ENCODE measurements around the gene RABGGTA.

DNA sequence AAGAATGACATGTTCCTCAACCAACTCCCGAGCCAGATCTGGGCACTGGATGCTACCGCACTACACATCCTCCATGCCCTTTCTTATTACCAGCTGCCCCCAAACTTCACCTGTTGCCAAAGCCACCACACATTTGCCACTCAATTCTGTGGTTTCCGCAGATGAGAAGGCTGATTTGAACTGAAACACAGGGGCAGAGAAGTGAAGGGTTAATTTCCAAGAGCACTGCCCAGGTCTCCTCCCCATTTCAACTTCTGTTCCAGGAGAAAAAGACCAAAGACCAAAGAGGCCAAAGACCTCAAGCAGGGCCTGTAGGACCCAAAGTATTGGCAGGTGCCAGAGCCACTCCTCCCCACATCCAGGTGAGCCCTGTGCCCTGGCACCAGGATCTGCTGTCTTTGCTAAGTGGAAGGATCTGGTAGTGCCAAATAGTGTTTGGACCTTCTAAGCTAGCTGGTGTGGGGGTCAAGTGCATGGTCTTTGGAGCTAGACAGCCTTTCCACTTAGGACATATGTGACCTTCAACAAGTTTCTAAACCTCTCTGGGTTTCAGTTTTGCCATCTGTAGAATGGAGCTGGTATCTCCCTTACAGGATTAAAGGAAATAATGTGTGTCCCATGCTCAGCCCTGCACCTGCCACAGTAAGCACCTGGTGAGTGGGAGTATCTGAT, 20.2 kb upstream of the RABGGTA start:
- TF ChIP-seq, protein P1, sequence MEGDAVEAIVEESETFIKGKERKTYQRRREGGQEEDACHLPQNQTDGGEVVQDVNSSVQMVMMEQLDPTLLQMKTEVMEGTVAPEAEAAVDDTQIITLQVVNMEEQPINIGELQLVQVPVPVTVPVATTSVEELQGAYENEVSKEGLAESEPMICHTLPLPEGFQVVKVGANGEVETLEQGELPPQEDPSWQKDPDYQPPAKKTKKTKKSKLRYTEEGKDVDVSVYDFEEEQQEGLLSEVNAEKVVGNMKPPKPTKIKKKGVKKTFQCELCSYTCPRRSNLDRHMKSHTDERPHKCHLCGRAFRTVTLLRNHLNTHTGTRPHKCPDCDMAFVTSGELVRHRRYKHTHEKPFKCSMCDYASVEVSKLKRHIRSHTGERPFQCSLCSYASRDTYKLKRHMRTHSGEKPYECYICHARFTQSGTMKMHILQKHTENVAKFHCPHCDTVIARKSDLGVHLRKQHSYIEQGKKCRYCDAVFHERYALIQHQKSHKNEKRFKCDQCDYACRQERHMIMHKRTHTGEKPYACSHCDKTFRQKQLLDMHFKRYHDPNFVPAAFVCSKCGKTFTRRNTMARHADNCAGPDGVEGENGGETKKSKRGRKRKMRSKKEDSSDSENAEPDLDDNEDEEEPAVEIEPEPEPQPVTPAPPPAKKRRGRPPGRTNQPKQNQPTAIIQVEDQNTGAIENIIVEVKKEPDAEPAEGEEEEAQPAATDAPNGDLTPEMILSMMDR (conservative IDR thresholded peaks at IDR 0.05; ENCODE audit: low read depth in 2 of 2), result no peak
- TF ChIP-seq EZH2phosphoT487 (IDR thresholded peaks at IDR 0.05; ENCODE audit: unreplicated experiment) (no peak), CREB1 (CRISPR knock-in tag; IDR thresholded peaks at IDR 0.05; ENCODE audit: low read depth) (no peak), POLR2AphosphoS5 (IDR thresholded peaks at IDR 0.05; ENCODE audit: low read depth) (no peak)
- TF ChIP-seq, protein P2, sequence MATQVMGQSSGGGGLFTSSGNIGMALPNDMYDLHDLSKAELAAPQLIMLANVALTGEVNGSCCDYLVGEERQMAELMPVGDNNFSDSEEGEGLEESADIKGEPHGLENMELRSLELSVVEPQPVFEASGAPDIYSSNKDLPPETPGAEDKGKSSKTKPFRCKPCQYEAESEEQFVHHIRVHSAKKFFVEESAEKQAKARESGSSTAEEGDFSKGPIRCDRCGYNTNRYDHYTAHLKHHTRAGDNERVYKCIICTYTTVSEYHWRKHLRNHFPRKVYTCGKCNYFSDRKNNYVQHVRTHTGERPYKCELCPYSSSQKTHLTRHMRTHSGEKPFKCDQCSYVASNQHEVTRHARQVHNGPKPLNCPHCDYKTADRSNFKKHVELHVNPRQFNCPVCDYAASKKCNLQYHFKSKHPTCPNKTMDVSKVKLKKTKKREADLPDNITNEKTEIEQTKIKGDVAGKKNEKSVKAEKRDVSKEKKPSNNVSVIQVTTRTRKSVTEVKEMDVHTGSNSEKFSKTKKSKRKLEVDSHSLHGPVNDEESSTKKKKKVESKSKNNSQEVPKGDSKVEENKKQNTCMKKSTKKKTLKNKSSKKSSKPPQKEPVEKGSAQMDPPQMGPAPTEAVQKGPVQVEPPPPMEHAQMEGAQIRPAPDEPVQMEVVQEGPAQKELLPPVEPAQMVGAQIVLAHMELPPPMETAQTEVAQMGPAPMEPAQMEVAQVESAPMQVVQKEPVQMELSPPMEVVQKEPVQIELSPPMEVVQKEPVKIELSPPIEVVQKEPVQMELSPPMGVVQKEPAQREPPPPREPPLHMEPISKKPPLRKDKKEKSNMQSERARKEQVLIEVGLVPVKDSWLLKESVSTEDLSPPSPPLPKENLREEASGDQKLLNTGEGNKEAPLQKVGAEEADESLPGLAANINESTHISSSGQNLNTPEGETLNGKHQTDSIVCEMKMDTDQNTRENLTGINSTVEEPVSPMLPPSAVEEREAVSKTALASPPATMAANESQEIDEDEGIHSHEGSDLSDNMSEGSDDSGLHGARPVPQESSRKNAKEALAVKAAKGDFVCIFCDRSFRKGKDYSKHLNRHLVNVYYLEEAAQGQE (IDR thresholded peaks at IDR 0.05; ENCODE audit: unreplicated experiment), result no peak

Data from GM23338 (cell line).